Right ventricle myocardium inferior (tissue), 1 donor: ENCODE results near the gene ARVCF. TPM values are rescaled to one million over a fixed set of nuclear protein-coding genes. Genes with fewer than 3 reads are reported as not detected.

Experiments used
- ATAC-seq: fragments of 200-7000 bp; cut with Tn5 transposase; one replicate; pipeline ENCODE4 v1.9.1; 2020; ENCODE audit warnings: mild to moderate bottlenecking, moderate library complexity
- DNase-seq: peaks from one replicate; pipeline ENCODE4 v3.0.0; 2021; ENCODE audit errors: missing footprints
- intact Hi-C: fragments of 100-400 bp; cut with DNase I; formaldehyde crosslinking; loops from one replicate; pipeline ENCODE4 v1.11.0; 2022
- total RNA-seq: library from RNA; stranded (reverse); fragmentation: NEBNext Ultra II Directional; extraction: Animal tissue kit (Norgen Biotek cat#: 25700); gene quantifications from one replicate; pipeline ENCODE4 v1.2.1, GENCODE V29; 2021
- donor health status: DM: no; HTN: yes; CAD: no; lungs with severe emphysema.

The ARVCF gene
- total RNA-seq, 1 donor from 2014 or later = 30.5 TPM

DNA sequence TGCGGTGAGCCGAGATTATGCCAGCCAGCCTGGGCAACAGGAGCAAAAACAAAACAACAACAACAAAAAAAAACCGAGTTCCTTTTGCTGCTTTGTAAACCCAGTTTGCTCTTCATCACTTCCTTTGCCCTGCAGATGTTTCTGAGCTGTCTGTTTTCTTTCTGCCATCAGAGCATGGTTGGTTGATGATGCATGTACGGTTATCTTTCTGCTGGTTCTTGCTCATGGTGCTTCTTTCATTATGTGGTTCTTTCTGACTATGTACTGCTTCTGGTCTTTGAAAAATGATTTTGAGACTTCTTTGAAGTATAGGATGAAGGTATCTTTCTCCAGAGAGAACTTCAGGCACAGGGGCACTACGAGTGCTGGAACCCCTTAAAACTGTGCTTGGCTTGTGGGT lies 17.5 kb upstream of the ARVCF start:
- DNase-seq (no peak), ATAC-seq (no peak)
- intact Hi-C loops = no loop called here

- ATAC-seq (peak; percentile 78), DNase-seq (peak; percentile 88)
- intact Hi-C loops = no loop called here
Observed at GRCh38 chr22:20033045-20033706, 16.6 kb upstream of the ARVCF start.

GRCh38 chr22:20032407-20032991 lies 15.9 kb upstream of the ARVCF start:
- no peak for ATAC-seq
- intact Hi-C loops = no loop called here
- DNase-seq = no peak

DNA sequence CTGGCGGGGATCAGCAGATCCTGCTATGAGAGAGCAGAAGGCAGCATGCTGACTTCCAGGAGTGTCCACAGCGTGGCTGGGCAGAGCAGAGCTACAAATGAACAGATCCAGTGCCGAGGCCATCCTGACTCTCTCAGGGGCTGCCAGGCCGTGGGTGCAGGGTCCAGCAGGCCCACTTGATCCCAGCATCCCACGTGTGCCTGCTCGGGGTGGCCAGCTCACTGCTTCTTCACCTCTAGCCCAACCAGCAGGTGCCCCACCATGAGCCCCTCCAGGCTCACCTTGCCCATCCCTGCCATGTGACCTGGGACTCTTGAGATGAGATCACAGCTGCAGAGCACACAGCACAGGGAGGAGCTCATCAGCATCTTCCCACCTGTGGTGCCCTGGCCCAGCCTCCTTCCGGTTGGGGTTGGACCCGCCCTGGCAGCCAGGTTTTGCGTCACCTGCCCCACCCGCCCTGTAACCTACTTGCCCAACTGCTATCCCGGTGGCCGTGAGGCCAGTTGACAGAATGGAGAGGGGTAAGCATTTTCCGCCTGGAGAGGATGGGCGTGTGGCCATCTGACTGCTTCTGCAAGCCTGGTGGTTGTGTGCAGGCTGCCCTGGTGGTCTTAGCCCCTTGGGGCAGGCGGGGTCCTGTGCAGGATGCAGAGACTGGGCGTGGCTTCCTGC lies 15.2 kb upstream of the ARVCF start:
- intact Hi-C loops = no loop called here

DNA sequence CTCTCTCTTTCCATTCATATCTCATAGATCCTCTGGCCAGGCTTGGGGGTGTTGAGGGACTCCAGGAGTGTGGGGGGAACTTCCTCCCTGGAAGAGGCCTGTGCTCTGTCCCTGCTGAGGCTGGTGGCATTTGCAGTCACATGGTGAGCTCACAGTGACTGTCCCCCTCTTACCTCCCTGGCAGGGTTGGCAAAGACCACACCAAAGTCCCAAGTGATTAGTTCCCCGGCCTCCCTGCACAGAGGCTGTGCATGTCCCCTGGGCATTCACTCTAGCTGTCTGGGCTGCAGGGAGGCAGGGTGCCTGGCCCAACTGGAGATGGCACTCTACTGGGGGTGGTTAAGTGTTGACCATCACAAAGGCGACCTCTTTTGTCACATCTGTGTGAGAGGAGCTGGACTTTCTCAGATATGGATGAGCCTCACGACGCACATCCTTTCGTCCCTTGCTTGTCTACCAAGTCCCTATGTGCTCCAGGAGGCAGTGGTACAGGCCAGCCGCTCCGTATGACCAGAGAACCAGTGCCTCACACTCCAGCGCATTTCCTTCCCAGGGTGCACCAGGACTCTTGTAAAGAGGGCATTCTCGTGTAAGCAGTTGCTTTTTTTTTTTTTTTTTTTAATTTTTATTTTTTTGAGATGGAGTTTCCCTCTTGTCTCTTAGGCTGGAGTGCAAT lies 13.1 kb upstream of the ARVCF start:
- ATAC-seq = peak; percentile 43

More for the DNA sequence above, 15.2 kb upstream of the ARVCF start:
- no peak for DNase-seq
- no peak for ATAC-seq

DNA sequence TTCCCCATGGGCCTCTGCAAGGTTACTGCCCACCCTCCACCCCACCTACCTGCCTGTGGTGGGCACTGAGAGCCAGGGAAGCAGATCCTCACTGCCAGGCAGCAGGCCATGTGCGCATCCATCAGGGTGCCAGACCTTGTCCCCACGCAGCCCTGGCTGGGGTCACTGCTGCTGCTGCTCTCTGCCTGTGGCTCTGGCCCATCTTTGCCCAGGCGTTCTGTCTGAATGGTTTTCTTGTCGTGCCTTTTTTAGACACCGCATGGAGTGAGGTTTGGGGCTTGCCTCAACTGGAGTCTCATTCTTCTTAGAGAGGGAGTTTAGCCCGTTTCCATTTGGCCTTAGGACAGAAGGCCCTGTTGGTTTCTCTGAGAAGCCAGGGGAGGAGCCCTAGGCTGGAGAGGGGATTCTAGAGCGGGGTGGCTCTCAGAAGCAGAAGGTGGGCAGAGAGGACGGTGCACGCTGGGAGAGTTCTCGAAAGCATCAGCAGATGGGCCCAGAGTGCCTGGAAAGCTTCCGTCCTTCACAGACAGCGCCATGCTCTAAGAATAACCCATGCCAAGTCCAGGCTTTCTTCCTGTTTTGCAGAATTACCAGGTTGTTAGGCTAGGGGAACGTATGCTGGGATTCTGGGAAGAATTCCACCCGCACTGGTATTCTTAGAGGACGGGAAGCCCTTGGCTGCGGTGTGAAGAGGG lies 12.4 kb upstream of the ARVCF start:
- ATAC-seq (no peak), DNase-seq (peak; percentile 35)
- intact Hi-C loops = no loop called here

More for the DNA sequence above, 13.1 kb upstream of the ARVCF start:
- DNase-seq = peak; percentile 48
- intact Hi-C loops = no loop called here

- no peak for ATAC-seq
- intact Hi-C loops = no loop called here
- DNase-seq = peak; percentile 4
Observed at GRCh38 chr22:20027966-20028854, 11.6 kb upstream of the ARVCF start.

- intact Hi-C loops = no loop called here
- no peak for ATAC-seq
- peak; percentile 46 for DNase-seq
Observed at GRCh38 chr22:20026996-20027601, 10.5 kb upstream of the ARVCF start.

DNA sequence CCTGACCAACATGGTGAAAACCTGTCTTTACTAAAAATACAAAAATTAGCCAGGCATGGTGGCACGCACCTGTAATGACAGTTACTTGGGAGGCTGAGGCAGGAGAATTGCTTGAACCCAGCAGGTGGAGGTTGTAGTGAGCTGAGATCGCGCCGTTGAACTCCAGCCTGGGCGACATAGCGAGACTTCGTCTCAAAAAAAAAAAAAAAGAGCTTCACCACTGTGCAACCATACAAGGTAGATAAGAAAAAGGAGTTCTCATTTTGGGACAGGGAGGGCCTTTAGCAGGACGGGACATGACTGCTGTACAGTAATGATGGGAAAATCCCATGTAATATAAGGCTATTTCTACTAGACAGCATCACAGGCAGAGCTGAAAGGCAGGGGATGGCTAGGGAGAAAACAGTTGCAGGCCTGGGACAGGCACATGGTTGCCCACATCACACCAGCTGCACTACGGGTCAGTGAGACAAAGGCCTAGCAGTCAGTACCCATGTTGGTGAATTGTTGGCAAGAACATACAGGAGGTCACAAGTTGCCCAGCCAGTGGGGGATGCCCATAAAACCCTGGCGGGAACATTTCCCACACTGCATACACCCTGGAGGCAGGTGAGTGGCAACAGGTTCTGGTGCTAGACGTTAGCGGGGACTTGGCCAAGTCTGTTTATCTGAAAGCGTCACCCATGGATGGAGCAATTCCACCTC lies 9.7 kb upstream of the ARVCF start:
- DNase-seq (peak; percentile 45), ATAC-seq (no peak)
- intact Hi-C loops = no loop called here

DNA sequence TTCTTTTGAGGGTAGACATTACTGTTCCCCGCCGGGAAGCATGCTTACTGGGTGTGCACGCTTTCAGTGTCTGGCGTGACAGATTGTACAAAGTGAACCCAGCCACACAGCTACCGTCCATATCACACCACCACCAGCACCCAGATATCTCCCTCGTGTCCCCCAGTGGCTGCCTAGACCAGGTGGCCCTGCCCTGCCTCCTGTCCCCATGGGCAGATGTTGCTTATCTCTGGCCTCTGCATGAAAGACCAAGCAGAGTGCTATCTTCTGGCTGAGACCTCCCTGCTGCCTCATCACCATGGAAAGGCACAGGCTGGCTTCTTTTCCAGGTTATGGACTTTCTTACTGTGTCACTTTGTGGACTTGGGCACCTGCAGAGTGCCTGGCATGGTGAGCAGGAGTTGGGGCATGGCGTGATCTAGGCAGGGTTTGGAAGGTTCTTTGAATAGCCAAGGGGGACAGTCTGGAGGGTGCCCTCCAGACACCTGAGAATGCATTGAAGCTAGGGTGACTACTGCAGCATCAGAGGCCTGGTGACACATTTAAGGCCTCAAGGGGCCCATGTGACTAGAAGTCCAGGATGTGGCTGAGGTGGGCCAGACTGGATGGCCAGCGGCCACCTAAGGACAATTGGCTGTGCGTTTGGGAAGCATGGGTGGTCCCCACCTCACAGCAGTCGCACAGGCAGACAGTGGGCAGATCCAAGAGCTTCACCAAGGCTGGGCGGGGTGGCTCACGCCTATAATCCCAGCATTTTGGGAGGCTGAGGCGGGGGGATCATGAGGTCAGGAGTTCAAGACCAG lies 9.0 kb upstream of the ARVCF start:
- intact Hi-C loops = no loop called here
- ATAC-seq = no peak
- DNase-seq = peak; percentile 20

- DNase-seq (peak; percentile 41), ATAC-seq (no peak)
- intact Hi-C loops = loop anchor here (5.0 kb wide), 1 partner anchor 107 kb away; the partner anchor contains the start of gene ZDHHC8
Observed at GRCh38 chr22:20024650-20025397, 8.2 kb upstream of the ARVCF start.

GRCh38 chr22:20024225-20024624 lies 7.6 kb upstream of the ARVCF start:
- ATAC-seq (peak; percentile 29), DNase-seq (peak; percentile 79)
- intact Hi-C loops = loop anchor here (5.0 kb wide), 1 partner anchor 108 kb away; the partner anchor contains the start of gene ZDHHC8

DNA sequence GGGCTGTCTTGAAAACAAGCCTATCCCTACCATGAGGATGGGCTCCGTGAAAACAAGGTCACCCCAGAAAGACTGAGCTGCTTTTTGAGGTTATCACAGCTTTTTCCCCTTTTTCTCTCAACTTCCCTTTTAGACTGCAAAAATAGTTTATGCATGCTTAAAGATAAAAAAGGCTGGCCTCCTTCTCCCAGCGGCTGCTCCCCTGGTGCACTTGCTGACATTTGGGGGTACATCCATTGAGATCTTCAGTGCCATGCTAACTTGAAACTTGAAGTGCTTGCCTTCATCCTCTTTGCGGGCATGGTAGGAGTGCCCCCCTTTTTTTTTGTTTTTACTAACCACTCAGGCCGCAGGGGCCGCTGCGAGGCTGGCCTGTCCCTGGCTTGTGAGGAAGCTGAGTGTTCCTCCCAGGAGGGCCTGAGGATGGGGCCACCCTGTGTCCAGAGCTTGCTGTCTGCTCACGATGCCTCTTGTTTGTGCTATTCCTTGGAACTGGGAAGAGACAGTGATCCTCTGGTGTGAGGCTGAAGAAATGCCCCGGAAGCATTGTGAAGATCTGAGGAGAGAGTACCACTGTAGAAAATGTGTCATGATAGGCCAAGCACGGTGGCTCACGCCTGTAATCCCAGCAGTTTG lies 6.5 kb upstream of the ARVCF start:
- intact Hi-C loops = loop anchor here (5.0 kb wide), 1 partner anchor 109 kb away; the partner anchor contains the start of gene ZDHHC8
- DNase-seq = peak; percentile 47

GRCh38 chr22:20022231-20022977 lies 5.8 kb upstream of the ARVCF start:
- ATAC-seq = no peak
- DNase-seq = peak; percentile 50
- intact Hi-C loops = loop anchor here (5.0 kb wide), 1 partner anchor 110 kb away; the partner anchor contains the start of gene ZDHHC8

More for the DNA sequence above, 6.5 kb upstream of the ARVCF start:
- no peak for ATAC-seq
